NCI-H2227 treated with DMSO at 0.1 percent for 48 hours (cell line): ENCODE measurements around the gene DLG4.

Source experiments
- DNase-seq: peaks from one replicate; lab custom pipeline; 2025; lab: John Stamatoyannopoulos, UW

The DLG4 gene

DNA sequence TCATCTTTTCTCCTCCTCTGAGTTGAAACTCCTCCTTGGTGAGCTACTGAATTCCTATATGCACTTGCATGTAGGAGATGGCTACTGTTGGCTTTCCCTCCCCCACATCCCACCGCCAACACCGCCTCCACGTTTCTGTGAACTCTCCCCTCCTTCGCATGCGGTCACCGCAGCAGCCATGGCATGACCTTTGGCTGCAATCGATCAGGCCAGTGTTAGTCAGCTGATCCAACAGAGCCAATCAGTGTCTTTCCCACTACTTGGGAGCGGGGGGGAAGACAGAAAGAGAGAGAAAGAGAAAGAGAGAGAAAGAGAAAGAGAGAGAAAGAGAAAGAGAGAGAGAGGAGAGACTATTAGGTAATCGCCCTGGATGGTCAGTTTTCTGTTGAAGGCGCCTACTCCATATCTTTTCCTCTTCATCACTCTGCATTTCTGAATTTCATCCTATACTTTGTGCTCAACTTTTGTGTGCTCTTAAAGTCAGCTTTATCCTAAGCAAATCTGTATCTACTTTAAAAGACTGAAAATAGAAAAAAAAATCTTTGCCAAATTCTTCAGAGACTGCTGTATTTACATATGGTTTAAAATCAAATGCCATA, 63.2 kb downstream of the DLG4 start:
- DNase-seq = no peak

DNA sequence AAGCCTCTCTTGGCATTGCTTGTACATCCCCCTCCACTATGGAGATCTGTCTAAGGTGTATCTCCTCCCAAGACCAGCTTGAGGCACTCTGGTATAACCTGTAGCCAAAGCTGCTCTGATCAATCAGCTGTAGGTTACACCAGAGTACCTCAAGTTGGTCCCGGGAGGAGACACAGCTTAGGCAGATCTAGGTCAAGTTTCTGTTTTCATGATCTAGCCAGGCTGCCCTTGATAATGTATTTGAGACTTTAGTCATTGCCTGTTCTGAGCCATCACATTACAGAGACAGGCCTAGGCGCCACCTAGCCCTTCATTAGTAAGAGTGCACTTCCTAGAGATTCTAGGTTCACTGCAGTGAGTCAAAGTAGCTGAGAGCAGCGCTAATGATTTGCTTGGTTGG, 71.9 kb downstream of the DLG4 start:
- DNase-seq = no peak

DNA sequence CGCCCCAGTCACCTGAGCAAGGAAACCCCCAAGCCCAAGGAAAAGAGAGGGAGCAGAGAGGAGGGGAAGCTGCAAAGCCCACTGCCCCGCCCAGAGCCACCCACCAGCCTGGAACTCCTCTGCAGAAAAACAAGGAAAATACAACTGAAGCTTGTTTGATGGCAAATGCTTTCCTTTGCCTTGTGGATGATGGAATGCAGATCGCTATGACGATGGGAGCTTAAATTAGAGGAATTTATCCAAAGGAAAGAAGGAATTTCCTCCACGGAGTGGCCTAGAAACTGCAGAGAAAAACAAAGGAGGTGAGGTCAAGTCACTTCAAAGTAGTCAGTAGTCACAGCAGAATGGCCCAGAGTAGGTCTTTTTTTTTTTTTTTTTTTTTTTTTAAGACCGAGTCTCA, 73.5 kb downstream of the DLG4 start:
- DNase-seq = no peak

DNA sequence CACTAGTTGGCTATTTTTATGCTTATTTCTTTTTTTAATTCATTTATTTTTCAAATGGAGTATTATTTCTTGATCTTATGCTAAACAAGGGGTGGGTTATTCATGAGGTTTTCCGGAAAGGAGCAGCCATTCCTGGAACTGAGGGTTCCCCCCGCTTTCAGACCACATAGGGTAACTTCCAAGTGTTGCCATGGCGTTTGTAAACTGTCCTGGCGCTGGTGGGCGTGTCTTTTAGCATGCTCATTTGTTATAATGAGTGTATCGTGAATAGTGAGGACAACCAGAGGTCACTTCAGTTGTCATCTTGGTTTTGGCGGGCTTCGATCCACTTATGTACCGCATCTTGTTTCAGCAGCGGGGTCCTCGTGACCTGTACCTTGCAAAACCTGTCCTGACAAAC, 75.4 kb downstream of the DLG4 start:
- no peak for DNase-seq

DNA sequence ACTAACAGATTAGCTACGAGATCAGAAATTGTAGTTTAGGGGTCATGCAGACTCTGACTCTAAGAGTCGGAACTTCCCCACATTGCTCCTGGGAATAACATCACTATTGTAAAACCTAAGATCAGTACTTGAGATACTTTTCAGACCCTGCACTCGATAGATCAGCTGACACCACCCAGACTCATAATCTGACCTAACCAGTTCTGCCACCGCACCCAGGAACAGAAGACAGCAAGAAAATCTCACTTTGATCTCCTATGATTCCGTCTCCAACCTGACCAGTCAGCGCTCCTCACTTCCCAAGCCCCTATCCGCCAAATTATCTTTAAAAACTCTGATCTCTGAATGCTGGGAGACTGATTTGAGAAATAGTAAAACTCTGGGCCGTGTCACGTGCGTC, 77.8 kb downstream of the DLG4 start:
- DNase-seq = no peak

DNA sequence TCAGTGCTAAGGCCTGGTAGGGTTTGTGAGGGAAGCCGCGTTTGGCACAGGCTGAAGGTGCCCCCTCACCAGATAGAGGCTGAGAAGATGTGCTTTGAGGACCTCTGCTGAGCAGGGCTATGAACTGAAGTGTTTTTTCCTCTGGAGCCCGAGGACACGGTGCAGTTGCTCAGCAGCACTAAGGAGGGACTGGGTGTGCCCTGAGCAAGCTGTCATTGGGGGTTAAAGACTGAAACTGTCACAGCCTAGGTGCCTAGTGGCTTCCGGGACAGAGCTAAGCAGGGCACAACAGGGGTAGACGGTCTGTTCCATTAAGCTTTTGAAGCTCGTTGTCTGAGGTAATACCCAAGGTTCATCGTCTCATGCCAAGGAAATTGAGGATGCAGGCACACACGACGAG, 80.2 kb downstream of the DLG4 start:
- no peak for DNase-seq

DNA sequence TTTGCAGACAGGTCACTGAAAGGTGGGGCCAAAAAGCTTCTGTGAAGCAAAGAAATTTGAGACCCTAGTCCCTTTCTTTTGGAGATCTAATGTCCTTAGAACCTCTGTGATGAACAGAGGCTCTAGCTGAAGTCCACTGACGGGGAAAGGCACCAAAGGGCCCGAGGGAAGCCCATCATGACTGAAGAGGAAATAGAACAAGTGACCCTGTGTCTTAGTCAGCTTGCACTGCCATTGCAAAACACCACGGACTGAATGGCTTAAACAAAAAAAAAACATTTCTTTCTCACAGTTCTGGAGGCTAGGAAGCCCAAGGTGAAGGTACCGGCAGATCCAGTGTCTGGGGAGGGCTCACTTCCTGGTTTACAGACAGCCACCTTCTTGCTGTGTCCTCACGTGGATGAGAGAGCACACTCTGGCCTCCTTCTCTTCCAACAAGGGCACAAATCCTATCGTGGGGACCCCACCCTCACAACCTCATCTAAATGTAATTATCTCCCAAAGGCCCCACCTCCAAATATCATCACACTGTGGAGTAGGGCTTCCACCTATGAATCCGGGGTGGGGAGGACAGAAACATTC, 80.7 kb downstream of the DLG4 start:
- DNase-seq = no peak

DNA sequence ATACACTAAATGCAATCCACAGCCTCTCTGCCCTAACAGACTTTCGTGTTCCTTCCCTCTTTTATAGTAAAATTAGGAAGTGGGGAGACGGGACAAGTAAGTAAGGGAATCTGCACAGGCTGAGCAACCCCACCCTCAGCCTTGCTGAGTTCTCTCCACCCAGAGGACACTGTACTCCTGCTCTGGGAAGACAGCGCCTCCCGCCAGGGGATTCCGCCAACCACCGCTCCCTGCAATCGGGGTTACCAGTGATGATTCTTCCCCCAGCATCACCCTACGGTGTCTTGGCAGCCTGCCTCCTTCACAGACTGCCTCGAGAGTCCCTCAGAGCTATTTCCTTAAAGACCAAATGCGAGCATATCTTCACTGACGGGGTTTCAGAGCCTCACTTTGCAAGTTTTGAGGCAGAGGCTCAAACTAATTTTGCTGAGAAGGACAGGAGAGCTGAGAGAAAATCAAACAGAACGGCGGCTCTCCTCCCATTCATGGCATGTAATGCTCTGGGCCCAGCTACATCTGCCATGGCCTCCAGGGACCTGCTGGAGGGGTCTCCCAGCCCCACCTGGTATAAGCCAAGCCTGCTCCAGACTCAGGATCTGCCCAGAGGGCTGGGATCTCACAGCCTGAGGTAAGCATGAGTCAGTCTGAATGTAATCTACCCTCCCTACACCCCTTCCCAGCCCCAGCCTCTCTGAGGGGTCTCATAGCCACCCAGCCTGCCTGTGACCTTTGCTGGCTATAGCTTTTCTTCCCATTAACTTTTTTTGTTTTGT, 82.3 kb downstream of the DLG4 start:
- no peak for DNase-seq
